Stimulated activated CD8-positive, alpha-beta memory T cell treated with anti-CD3 and anti-CD28 coated beads, Interleukin-12 subunit alpha, Interleukin-12 subunit beta, amount 100 ng/mL, for 4 hours (primary cell): ENCODE data around the gene JAGN1.
"Not testable (repeated sequence)": the region's sequence is repeated elsewhere in the genome, so short reads cannot be mapped to it uniquely, and the experiment has no call there.

Experiments
- DNase-seq: peaks from one replicate; pipeline ENCODE4 v3.0.0-alpha.2; 2020; ENCODE audit warnings: low read depth

The JAGN1 gene

DNA sequence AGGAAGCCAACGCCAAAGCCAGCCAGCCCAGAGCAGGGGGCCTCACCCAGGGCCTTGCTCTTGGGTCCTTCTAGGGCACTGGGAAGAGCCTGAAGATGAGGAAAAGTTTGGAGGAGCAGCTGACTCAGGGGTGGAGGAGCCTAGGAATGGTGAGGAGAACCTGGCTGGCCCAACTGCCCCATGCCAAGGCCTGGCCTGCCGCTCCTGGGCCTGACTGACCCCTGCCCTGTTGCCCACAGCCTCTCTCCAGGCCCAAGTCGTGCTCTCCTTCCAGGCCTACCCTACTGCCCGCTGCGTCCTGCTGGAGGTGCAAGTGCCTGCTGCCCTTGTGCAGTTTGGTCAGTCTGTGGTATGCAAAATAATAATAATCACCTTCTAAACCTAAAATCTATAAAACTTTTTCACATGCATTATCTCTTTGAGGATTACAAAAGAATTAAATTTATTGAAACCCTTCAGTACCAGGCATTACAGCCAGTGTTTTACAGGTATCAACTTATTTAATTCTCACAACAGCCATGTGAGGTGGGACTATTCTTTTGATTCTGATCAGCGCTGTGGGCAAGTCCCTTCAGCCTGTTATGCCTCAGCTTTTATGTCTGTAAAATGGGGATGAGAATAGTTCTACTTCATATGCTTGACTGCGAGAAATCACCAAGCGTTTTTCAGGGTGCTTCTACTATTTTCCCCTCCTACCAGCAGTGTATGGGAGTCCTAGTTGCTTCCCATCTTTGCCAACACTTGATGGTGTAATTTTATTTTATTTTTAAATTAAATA is 28.0 kb downstream of the JAGN1 start:
- DNase-seq = no peak

DNA sequence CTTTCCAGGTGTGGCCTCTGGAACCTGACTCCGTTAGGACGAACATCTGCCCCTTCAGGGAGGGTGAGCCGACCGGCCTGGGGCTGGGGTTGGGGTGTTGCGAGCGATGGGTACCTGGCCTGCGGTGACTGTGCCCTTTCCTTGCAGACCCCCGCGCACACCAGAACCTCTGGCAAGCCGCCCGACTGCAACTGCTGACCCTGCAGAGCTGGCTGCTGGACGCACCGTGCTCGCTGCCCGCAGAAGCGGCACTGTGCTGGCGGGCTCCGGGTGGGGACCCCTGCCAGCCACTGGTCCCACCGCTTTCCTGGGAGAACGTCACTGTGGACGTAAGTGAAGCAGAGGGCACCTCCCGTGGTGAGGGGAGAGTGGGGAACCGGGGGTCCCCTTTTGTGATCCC is 37.7 kb downstream of the JAGN1 start:
- DNase-seq = no peak

- DNase-seq = no peak
These were observed 40.5 kb downstream of the JAGN1 start for GRCh38 chr3:9930804-9931418.

- no peak for DNase-seq
These were observed 42.1 kb downstream of the JAGN1 start for GRCh38 chr3:9932535-9932842.

DNA sequence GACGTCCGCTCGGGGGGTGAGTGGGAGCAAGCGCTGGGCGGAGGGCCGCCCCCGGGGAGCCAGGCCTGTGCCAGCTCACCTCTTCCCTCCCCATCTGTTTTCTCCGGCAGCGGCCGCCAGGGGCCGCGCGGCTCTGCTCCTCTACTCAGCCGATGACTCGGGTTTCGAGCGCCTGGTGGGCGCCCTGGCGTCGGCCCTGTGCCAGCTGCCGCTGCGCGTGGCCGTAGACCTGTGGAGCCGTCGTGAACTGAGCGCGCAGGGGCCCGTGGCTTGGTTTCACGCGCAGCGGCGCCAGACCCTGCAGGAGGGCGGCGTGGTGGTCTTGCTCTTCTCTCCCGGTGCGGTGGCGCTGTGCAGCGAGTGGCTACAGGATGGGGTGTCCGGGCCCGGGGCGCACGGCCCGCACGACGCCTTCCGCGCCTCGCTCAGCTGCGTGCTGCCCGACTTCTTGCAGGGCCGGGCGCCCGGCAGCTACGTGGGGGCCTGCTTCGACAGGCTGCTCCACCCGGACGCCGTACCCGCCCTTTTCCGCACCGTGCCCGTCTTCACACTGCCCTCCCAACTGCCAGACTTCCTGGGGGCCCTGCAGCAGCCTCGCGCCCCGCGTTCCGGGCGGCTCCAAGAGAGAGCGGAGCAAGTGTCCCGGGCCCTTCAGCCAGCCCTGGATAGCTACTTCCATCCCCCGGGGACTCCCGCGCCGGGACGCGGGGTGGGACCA is 42.6 kb downstream of the JAGN1 start:
- DNase-seq = peak; percentile 87

GRCh38 chr3:9933561-9934234 is 43.3 kb downstream of the JAGN1 start, which contains the start of gene CRELD1:
CRELD1 (plus strand) TSS chr3:9933834; CDS start chr3:9934439, 605 bp downstream.
- DNase-seq = peak; percentile 96

DNA sequence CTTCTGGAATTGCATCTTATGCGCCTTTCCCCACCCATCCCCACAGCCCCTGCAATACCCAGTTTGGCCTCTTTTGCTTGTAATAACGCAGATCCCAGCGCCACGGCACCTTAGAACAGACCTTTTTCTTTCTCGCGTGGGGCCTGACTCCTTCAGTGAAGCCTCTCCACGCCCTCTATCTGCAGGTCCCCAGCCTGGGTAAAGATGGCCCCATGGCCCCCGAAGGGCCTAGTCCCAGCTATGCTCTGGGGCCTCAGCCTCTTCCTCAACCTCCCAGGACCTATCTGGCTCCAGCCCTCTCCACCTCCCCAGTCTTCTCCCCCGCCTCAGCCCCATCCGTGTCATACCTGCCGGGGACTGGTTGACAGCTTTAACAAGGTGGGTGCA is 43.8 kb downstream of the JAGN1 start:
- DNase-seq = no peak

GRCh38 chr3:9934993-9935392 is 44.6 kb downstream of the JAGN1 start:
- no peak for DNase-seq

GRCh38 chr3:9935966-9936510 is 45.6 kb downstream of the JAGN1 start:
- DNase-seq = no peak

GRCh38 chr3:9937486-9938238 is 47.3 kb downstream of the JAGN1 start:
- no peak for DNase-seq

DNA sequence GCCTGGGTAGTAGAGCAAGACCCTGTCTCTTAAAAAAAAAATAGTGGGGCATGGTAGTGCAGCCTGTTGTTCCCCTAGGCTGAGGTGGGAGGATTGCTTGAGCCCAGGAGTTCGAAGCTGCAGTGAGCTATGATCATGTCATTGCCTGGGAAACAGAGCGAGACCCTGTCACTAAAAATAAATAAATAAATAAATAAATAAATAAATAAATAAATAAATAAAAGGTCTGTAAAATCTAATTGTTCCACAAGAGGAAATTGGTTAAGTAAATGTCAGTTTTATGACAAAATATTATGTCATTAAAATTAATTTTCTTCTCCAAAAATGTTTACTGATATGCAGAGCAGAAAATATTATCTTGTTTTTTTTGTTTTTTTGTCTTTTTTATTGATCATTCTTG is 48.6 kb downstream of the JAGN1 start:
- no peak for DNase-seq

- DNase-seq = not testable (repeated sequence)
These were observed 49.5 kb downstream of the JAGN1 start for GRCh38 chr3:9939906-9940305.

- no peak for DNase-seq
These were observed 50.3 kb downstream of the JAGN1 start for GRCh38 chr3:9940746-9941145.

- no peak for DNase-seq
These were observed 51.8 kb downstream of the JAGN1 start for GRCh38 chr3:9942164-9942563.

DNA sequence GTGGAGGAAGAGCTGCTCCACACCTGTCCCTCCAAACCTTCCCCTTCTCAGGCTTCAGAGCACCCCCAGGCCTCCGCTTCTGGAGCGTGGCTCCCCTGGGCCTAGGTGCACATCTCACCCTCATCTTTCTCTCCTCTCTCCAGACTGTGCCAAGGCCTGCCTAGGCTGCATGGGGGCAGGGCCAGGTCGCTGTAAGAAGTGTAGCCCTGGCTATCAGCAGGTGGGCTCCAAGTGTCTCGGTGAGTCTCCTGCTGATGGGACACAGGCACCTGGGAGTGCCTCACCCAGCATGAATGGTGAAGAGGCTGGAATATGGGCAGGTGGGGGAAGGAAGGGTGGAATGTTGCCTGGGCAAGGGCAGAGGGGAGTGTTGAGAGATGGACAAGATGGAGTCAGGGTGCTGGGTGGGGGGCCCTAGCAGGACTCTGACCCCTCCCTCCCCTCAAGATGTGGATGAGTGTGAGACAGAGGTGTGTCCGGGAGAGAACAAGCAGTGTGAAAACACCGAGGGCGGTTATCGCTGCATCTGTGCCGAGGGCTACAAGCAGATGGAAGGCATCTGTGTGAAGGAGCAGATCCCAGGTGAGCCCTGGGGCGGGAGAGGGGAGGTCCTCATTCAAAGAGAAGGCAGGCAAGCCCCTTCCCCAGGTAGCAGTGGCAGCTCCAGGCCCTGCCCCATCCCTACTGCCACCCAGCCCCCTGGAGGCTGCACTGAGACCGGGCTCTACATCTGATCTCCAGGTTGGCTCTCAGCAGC is 52.7 kb downstream of the JAGN1 start:
- DNase-seq = no peak
